AG10803 (cell line): ENCODE data around the gene RBM48.
"Not testable (repeated sequence)": the region's sequence is repeated elsewhere in the genome, so short reads cannot be mapped to it uniquely, and the experiment has no call there.

Experiments used
- DNase-seq: peaks from one replicate; pipeline ENCODE4 v3.0.0; 2010; ENCODE audit warnings: low read depth
- H3K4me3 ChIP-seq: 2 replicates; pipeline ENCODE4 v1.5.1; 2011; ENCODE audit warnings: mild to moderate bottlenecking, low read length, control low read depth
- TF ChIP-seq, protein P1 (sequence below): conservative IDR thresholded peaks from 2 replicates; pipeline ENCODE4 v1.5.1; 2011; ENCODE audit warnings: mild to moderate bottlenecking, low read length, control low read depth, inconsistent platforms

The RBM48 gene

DNA sequence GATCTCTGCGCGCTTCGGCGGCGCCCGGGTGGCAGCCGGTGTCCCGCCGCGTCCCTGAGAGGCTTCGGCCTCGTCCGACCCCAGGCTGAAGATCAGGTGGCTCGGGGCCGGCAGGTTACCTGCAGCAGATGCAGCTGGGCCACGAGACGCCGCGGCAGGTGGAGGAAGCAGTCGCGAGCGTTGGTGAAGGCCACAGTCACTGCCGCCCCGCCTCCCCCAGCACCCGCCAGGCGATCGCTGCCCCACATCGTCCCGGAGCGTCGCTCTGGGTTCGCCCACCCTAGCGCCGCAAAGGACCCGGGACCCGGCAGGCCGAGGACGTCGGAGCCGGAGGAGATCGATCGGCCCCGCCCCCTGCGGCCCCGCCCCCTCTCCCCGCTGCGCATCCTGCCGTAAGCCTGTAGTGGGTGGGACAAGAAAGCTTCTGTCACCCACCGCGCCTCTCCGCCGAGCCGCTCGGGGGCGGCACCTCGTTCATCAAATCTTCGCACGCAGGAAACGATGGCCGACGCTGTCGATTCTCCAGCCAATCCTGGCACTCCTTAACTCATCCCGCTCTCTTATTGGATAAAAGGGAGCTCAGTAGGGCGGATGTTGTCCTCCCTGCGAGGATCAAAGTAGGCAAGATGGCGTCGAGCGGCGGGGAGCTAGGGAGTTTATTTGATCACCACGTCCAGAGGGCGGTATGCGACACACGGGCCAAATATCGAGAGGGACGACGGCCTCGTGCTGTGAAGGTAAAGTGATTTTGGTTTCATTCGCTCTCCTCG, at the start of gene RBM48, which contains the start of gene PEX1:
RBM48 (plus strand) TSS at position 608 of the 770 bp plus-strand sequence; CDS start at position 627, 19 bp downstream.
PEX1 (minus strand) TSS at position 333 of the 770 bp plus-strand sequence; CDS start at position 248, 85 bp downstream.
- TF ChIP-seq, protein P1, sequence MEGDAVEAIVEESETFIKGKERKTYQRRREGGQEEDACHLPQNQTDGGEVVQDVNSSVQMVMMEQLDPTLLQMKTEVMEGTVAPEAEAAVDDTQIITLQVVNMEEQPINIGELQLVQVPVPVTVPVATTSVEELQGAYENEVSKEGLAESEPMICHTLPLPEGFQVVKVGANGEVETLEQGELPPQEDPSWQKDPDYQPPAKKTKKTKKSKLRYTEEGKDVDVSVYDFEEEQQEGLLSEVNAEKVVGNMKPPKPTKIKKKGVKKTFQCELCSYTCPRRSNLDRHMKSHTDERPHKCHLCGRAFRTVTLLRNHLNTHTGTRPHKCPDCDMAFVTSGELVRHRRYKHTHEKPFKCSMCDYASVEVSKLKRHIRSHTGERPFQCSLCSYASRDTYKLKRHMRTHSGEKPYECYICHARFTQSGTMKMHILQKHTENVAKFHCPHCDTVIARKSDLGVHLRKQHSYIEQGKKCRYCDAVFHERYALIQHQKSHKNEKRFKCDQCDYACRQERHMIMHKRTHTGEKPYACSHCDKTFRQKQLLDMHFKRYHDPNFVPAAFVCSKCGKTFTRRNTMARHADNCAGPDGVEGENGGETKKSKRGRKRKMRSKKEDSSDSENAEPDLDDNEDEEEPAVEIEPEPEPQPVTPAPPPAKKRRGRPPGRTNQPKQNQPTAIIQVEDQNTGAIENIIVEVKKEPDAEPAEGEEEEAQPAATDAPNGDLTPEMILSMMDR = peak; percentile 31

DNA sequence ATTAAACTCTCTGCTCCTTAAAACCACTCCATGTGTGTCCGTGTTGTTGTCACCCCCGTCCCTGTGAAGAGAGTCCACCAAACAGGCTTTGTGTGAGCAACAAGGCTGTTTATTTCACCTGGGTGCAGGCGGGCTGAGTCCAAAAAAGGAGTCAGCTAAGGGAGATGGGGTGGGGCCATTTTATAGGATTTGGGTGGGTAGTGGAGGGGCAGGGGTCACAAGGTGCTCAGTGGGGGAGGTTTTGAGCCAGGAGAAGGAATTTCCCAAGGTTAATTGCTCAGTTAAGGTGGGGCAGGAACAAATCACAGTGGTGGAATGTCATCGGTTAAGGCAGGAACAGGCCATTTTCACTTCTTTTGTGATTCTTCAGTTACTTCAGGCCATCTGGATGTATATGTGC, 49.4 kb upstream of the RBM48 start:
- DNase-seq, H3K4me3 ChIP-seq: not testable (repeated sequence)

More for the DNA sequence above, at the start of gene RBM48, which contains the start of gene PEX1:
- H3K4me3 ChIP-seq = peak within 1 kb of the TSS; percentile 97
- DNase-seq = peak; percentile 99

DNA sequence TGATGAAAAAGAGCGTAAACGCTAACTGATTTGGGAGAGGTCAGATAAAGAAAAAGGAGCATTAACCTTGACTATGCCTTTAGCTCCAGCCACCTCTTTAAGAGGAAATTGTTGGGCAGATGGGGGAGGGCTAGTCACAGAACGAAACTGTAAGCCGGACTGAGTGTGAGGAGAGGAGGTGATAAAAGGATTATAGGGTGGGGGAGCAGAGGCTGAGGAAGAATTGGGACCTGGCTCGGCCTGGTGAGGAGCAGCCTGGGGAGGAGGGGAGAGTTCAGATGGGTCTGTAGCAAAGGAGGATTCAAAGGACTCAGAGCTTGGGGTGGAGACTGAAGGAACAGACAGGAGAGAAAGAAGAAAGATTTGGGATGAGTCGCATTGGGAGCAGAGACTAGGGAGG, 45.0 kb upstream of the RBM48 start:
- not testable (repeated sequence) for H3K4me3 ChIP-seq, DNase-seq

DNA sequence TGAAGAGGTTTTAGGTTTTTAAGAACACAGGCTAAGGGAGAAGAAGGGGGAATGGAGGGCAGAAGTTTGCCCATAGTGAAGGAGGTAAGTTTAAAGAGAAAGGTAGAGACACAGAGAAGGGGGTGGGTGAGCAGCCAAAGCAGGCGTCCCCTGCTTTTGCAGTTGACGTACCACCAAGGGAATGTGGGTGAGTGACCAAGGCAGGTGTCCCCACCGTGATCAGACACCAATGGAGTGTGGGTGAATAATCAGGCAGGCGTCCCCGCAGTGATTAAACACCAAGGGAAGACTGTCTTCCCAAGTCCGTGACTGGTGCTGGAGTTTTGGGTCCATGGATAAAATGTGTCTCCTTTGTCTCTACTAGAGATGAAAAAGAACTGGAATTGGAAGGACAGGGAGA, 44.4 kb upstream of the RBM48 start:
- not testable (repeated sequence) for DNase-seq, H3K4me3 ChIP-seq

DNA sequence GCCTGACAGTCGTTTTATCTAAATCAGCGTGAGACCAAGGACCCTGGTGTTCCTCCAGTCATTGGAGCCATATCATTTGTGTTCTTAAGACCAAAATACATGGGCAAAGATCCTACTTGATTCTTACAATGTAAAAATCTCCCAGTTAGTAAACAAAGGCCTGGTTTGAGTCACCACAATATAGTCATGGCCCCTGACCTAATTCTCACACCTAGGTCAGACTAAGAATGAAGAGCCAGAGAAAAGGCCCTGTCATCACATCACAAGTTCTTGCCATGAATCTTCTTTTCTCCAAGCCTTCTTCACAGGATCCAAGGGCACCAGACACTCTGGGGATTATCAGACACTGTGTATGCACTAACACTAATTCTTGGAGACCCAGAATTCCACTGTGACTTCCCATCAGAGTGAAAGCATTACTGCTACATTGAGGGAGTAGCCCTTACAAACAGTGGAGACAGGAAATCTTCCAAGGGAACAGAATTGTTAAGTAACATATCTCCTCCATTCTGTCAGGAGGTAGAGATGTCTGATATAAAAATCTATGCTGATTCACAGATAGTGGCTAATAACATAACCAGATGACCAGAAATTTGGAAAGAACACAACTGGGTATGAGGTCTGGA, 43.2 kb upstream of the RBM48 start:
- no peak for DNase-seq
- H3K4me3 ChIP-seq = no peak overlapping the region
- TF ChIP-seq, protein P1 = no peak

DNA sequence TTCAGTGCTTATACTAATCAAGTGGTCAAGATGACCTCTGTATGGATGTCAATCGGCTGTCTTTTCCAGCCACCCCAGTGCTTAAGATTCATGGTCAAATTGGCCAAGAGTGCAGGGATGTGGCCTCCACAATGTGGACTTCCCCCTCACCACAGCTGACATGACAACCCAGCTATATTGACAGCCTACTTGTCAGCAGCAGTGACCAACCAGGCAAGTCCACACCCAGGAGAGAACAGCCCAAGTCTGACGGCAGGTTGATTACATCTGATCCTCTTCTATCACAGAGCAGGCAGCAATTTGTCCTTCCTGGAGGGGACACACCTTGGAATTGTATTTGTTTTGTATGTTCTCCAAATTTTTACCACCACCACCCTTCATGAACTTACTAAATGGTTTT, 42.6 kb upstream of the RBM48 start:
- TF ChIP-seq, protein P1 = no peak
- no peak for DNase-seq
- no peak overlapping the region for H3K4me3 ChIP-seq

DNA sequence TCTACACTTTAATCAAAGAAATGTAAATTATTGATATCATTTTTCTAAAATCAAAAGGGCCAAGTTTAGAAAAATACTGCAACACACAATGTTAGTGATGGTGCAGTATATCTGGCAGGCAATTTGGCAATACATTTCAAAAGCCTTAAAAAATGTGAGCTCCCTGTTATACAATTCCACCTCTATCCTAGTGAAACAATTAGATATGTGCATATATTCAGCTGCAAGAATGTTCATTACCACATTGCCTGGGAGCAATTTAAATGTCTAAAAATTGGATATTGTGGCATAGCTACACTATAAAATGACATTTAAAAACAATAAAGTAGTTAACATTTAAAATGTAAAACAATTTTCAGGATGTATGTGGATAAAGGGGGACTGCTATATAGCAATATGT, 40.8 kb upstream of the RBM48 start:
- TF ChIP-seq, protein P1 = no peak
- no peak overlapping the region for H3K4me3 ChIP-seq
- no peak for DNase-seq

DNA sequence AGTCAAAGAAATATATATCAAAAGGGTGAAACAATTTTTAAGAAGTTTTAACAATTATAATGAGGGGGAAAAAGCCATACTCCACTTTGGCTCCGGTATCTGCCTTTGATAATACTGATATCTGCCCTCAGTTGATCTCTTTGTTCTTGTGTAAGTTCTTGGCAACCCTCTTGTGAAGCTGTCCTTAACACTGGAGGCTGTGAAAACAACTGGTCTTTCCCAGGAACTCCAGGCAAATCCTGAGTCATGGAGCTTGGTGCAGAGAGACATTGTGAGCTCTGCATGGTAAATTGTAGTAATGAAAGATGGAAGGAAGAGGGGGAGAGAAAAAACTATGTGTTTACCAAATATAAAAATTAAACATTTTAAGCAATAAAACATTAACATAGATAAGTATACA, 39.0 kb upstream of the RBM48 start:
- H3K4me3 ChIP-seq = no peak overlapping the region
- DNase-seq = no peak
- TF ChIP-seq, protein P1 = no peak
